H1 (cell line): ENCODE results near the gene SKAP1. TPM values are rescaled to one million over a fixed set of nuclear protein-coding genes. Genes with fewer than 3 reads are reported as not detected.

Experiments used
- CTCF ChIA-PET: fragments of 300-600 bp; sonication (Branson Sonifier 250); formaldehyde crosslinking; loops from one replicate; lab custom pipeline; 2021; ENCODE audit not compliant: partially characterized antibody; lab: Charles Lee
- POLR2A ChIA-PET: fragments of 300-600 bp; sonication (Branson Sonifier 250); formaldehyde crosslinking; loops from one replicate; lab custom pipeline; 2021; ENCODE audit warnings: inconsistent platforms; ENCODE audit not compliant: partially characterized antibody; lab: Charles Lee
- DNase-seq, 2 experiments: peaks; one replicate each; pipeline versions ENCODE4 v3.0.0 to v3.0.0-alpha.2; 2010 to 2022; ENCODE audit warnings: low spot score in 2 of 2, low read depth in 1 of 2, mixed read lengths in 1 of 2
- FAIRE-seq: peaks from 2 replicates; lab custom pipeline; 2011; peaks lifted over from hg19 to GRCh38; lab: Jason Lieb, UNC
- H2AFZ ChIP-seq: 2 replicates; pipeline ENCODE4 v1.8.1; 2012; ENCODE audit warnings: low read length, inconsistent platforms
- H2AK5ac ChIP-seq: 2 replicates; pipeline ENCODE4 v1.6.1; 2013; ENCODE audit warnings: low read depth, low read length
- H2BK120ac ChIP-seq: replicated peaks from 2 replicates; pipeline ENCODE3; 2013; ENCODE audit warnings: low read depth, low read length, inconsistent platforms
- H2BK12ac ChIP-seq: 2 replicates; pipeline ENCODE4 v1.6.1; 2013; ENCODE audit warnings: low read depth, low read length
- H2BK15ac ChIP-seq: 2 replicates; pipeline ENCODE4 v1.6.1; 2013; ENCODE audit warnings: low read length
- H2BK20ac ChIP-seq: 2 replicates; pipeline ENCODE4 v1.6.1; 2013; ENCODE audit warnings: low read length
- H2BK5ac ChIP-seq: 2 replicates; pipeline ENCODE4 v1.6.1; 2013; ENCODE audit warnings: low read depth, low read length
- H3K14ac ChIP-seq: 2 replicates; pipeline ENCODE4 v1.6.1; 2013; ENCODE audit warnings: inconsistent platforms; ENCODE audit not compliant: insufficient read length
- H3K18ac ChIP-seq: 2 replicates; pipeline ENCODE4 v1.6.1; 2013; ENCODE audit warnings: low read length; ENCODE audit errors: extremely low read depth
- H3K23ac ChIP-seq: 2 replicates; pipeline ENCODE4 v1.6.1; 2013; ENCODE audit warnings: inconsistent platforms; ENCODE audit not compliant: insufficient read length
- H3K23me2 ChIP-seq: 2 replicates; pipeline ENCODE4 v1.6.1; 2013; ENCODE audit warnings: low read depth, low read length
- H3K27ac ChIP-seq: 2 replicates; pipeline ENCODE4 v1.6.1; 2011; ENCODE audit warnings: low read depth, low read length, inconsistent platforms
- H3K27me3 ChIP-seq, 4 experiments: replicated peaks in 1 of 4; 1 replicate in 1 of 4; 2 replicates in 3 of 4; pipeline versions ENCODE4 v1.6.1 to v1.8.1; 2011 to 2013; ENCODE audit warnings: low read length in 3 of 4, mild to moderate bottlenecking in 3 of 4, inconsistent platforms in 2 of 4, mixed read lengths in 2 of 4, moderate library complexity in 1 of 4; ENCODE audit not compliant: control insufficient read depth in 3 of 4, insufficient read depth in 3 of 4; ENCODE audit errors: extremely low read depth in 1 of 4
- H3K36me3 ChIP-seq, 4 experiments: 2 replicates each; pipeline versions ENCODE4 v1.6.1 to v1.8.1; 2011 to 2013; ENCODE audit warnings: mild to moderate bottlenecking in 4 of 4, low read length in 3 of 4, moderate library complexity in 2 of 4, control low read depth in 1 of 4, inconsistent platforms in 1 of 4; ENCODE audit not compliant: insufficient read depth in 4 of 4, control insufficient read depth in 2 of 4
- H3K4ac ChIP-seq: replicated peaks from 2 replicates; pipeline ENCODE3; 2013; ENCODE audit warnings: low read length, low read depth, mixed read lengths, inconsistent platforms; ENCODE audit not compliant: insufficient read length
- H3K4me1 ChIP-seq, 4 experiments: replicated peaks in 1 of 4; 1 replicate in 1 of 4; 2 replicates in 3 of 4; pipeline versions ENCODE4 v1.6.1 to v1.8.1; 2011 to 2013; ENCODE audit warnings: low read length in 3 of 4, inconsistent platforms in 2 of 4, mixed read lengths in 1 of 4; ENCODE audit not compliant: insufficient read depth in 4 of 4, control insufficient read depth in 3 of 4
- H3K4me2 ChIP-seq, 2 experiments: 2 replicates each; pipeline versions ENCODE4 v1.6.1 to v1.8.1; 2011 to 2013; ENCODE audit warnings: low read depth in 2 of 2, low read length in 2 of 2, control low read depth in 1 of 2, inconsistent platforms in 1 of 2, mild to moderate bottlenecking in 1 of 2; ENCODE audit not compliant: insufficient read depth in 1 of 2
- H3K4me3 ChIP-seq, 4 experiments: fragments of 200-600, 300-600 bp in 1 of 4; sonication (generic), shearing (Covaris generic), sonication (Bioruptor Twin) in 1 of 4; 2 replicates each; pipeline versions ENCODE4 v1.5.1 to v1.8.1; 2011 to 2016; ENCODE audit warnings: low read length in 4 of 4, low read depth in 3 of 4, control low read depth in 2 of 4, inconsistent platforms in 2 of 4, mild to moderate bottlenecking in 2 of 4, mixed read lengths in 1 of 4, moderate library complexity in 1 of 4; ENCODE audit not compliant: insufficient read depth in 2 of 4; ENCODE audit errors: extremely low read depth in 1 of 4
- H3K56ac ChIP-seq: replicated peaks from 2 replicates; pipeline ENCODE3; 2013; ENCODE audit warnings: low read depth, mild to moderate bottlenecking, mixed read lengths, low read length, inconsistent platforms; ENCODE audit not compliant: insufficient read length
- H3K79me1 ChIP-seq: 2 replicates; pipeline ENCODE4 v1.6.1; 2013; ENCODE audit warnings: low read depth, low read length, control low read depth
- H3K79me2 ChIP-seq, 2 experiments: 2 replicates each; pipeline versions ENCODE4 v1.6.1 to v1.8.1; 2012 to 2013; ENCODE audit warnings: low read length in 2 of 2, mild to moderate bottlenecking in 2 of 2, inconsistent platforms in 1 of 2; ENCODE audit not compliant: insufficient read depth in 2 of 2, control insufficient read depth in 1 of 2
- H3K9ac ChIP-seq, 4 experiments: replicated peaks in 1 of 4; 1 replicate in 1 of 4; 2 replicates in 3 of 4; pipeline versions ENCODE4 v1.6.1 to v1.8.1; 2011 to 2013; ENCODE audit warnings: low read depth in 3 of 4, low read length in 3 of 4, control low read depth in 2 of 4, mild to moderate bottlenecking in 2 of 4, moderate library complexity in 2 of 4, inconsistent platforms in 1 of 4; ENCODE audit errors: extremely low read depth in 1 of 4
- H3K9me3 ChIP-seq, 2 experiments: 2 replicates each; pipeline versions ENCODE4 v1.6.1 to v1.8.1; 2012 to 2013; ENCODE audit warnings: mild to moderate bottlenecking in 2 of 2, moderate library complexity in 2 of 2, control low read depth in 1 of 2, inconsistent platforms in 1 of 2, low read depth in 1 of 2, low read length in 1 of 2, mixed read lengths in 1 of 2; ENCODE audit not compliant: insufficient read depth in 2 of 2
- H4K20me1 ChIP-seq, 2 experiments: replicated peaks in 1 of 2; 2 replicates each; pipeline versions ENCODE3 to v1.8.1; 2011 to 2013; ENCODE audit warnings: inconsistent platforms in 2 of 2, low read length in 2 of 2, mild to moderate bottlenecking in 1 of 2; ENCODE audit not compliant: insufficient read depth in 2 of 2, control insufficient read depth in 1 of 2
- H4K5ac ChIP-seq: 2 replicates; pipeline ENCODE4 v1.6.1; 2013; ENCODE audit warnings: low read length, low read depth, mixed read lengths, inconsistent platforms; ENCODE audit not compliant: insufficient read length
- H4K8ac ChIP-seq: 2 replicates; pipeline ENCODE4 v1.8.0; 2013; ENCODE audit warnings: mild to moderate bottlenecking, moderate library complexity, low read length, inconsistent platforms; ENCODE audit not compliant: insufficient read depth; ENCODE audit errors: extremely low read depth
- H4K91ac ChIP-seq: replicated peaks from 2 replicates; pipeline ENCODE3; 2013; ENCODE audit warnings: low read length, mixed read lengths, inconsistent platforms; ENCODE audit not compliant: insufficient read length
- CBX5 ChIP-seq: fragments of 300-800, 300-1000 bp; sonication (generic); IDR thresholded peaks from 2 replicates; pipeline ENCODE4 v1.7.1; 2016; ENCODE audit warnings: antibody characterized with exemption, low read length, low read depth
- EP300 ChIP-seq, 2 experiments: IDR thresholded peaks; 1 replicate in 1 of 2; 2 replicates in 1 of 2; pipeline ENCODE4 v1.6.1; 2011 to 2012; ENCODE audit warnings: low read depth in 2 of 2, low read length in 2 of 2, mild to moderate bottlenecking in 2 of 2, borderline replicate concordance in 1 of 2, inconsistent platforms in 1 of 2, moderate library complexity in 1 of 2
- GABPA ChIP-seq: IDR thresholded peaks from 2 replicates; pipeline ENCODE4 v1.6.1; 2011; ENCODE audit warnings: mild to moderate bottlenecking, low read length, moderate library complexity, borderline replicate concordance; ENCODE audit not compliant: insufficient read depth
- GTF2F1 ChIP-seq: IDR thresholded peaks from 2 replicates; pipeline ENCODE4 v1.6.1; 2012; ENCODE audit warnings: low read depth, low read length, improper control_type of control experiment, borderline replicate concordance
- HDAC6 ChIP-seq: IDR thresholded peaks from one replicate; pipeline ENCODE4 v1.7.1; 2012; ENCODE audit warnings: low read depth, mild to moderate bottlenecking, inconsistent platforms, low read length, moderate library complexity
- KDM4A ChIP-seq: IDR thresholded peaks from one replicate; pipeline ENCODE4 v1.7.1; 2012; ENCODE audit warnings: low read depth, mild to moderate bottlenecking, moderate library complexity, low read length, inconsistent platforms; ENCODE audit not compliant: severe bottlenecking
- MAFK ChIP-seq: IDR thresholded peaks from 2 replicates; pipeline ENCODE4 v1.6.1; 2012; ENCODE audit warnings: low read depth, mild to moderate bottlenecking, improper control_type of control experiment, low read length
- POLR2A ChIP-seq, 2 experiments: IDR thresholded peaks; 1 replicate in 1 of 2; 2 replicates in 1 of 2; pipeline ENCODE4 v1.6.1; 2011; ENCODE audit warnings: low read depth in 2 of 2, low read length in 2 of 2, mild to moderate bottlenecking in 2 of 2; ENCODE audit errors: control extremely low read depth in 1 of 2
- RAD21 ChIP-seq, 2 experiments: IDR thresholded peaks in 1 of 2; conservative IDR thresholded peaks in 1 of 2; 2 replicates each; pipeline ENCODE4 v1.6.1; 2011; ENCODE audit warnings: low read depth in 2 of 2, low read length in 2 of 2, improper control_type of control experiment in 1 of 2, inconsistent platforms in 1 of 2, mild to moderate bottlenecking in 1 of 2, moderate library complexity in 1 of 2
- SIX5 ChIP-seq: IDR thresholded peaks from 2 replicates; pipeline ENCODE4 v1.6.1; 2011; ENCODE audit warnings: mild to moderate bottlenecking, low read depth, low read length
- SP2 ChIP-seq: IDR thresholded peaks from 2 replicates; pipeline ENCODE4 v1.6.1; 2012; ENCODE audit warnings: mild to moderate bottlenecking, low read length, inconsistent platforms
- TAF1 ChIP-seq: IDR thresholded peaks from 2 replicates; pipeline ENCODE4 v1.6.1; 2011; ENCODE audit warnings: mild to moderate bottlenecking, low read depth, low read length
- TEAD4 ChIP-seq: IDR thresholded peaks from 2 replicates; pipeline ENCODE4 v1.6.1; 2012; ENCODE audit warnings: low read depth, low read length, inconsistent platforms, mixed read lengths
- WGBS, 2 experiments: shearing (Covaris generic) in 1 of 2; methylation state at CpG; one replicate each; pipeline versions ENCODE4 v1.1.6 to v1.1.7; 2013 to 2015; ENCODE audit warnings: low lambda C conversion rate in 2 of 2, mixed read lengths in 2 of 2, inconsistent platforms in 1 of 2, low coverage in 1 of 2, missing lambda C conversion rate in 1 of 2; ENCODE audit not compliant: insufficient replicate concordance in 2 of 2, insufficient coverage in 1 of 2, insufficient read length in 1 of 2; ENCODE audit errors: extremely low coverage in 1 of 2, missing lambda C conversion rate in 1 of 2; 5-methylcytosine and 5-hydroxymethylcytosine counted together
- polyA plus RNA-seq, 7 experiments: library from polyadenylated mRNA; depleted of rRNA in 3 of 7; stranded (reverse) in 5 of 7; unstranded in 2 of 7; fragments of >200 nt in 5 of 7; fragments of 200-250 nt in 2 of 7; gene quantifications; 1 replicate in 5 of 7; 2 replicates in 1 of 7; 4 replicates in 1 of 7; pipeline versions ENCODE4 v1.2.1 to v1.2.3, GENCODE V29; 2011 to 2013; ENCODE audit warnings: missing spikeins in 2 of 7, mixed read lengths in 2 of 7
- total RNA-seq: library from RNA; stranded (reverse); fragmentation: NEBNext Ultra II Directional; extraction: Animal tissue kit (Norgen Biotek cat#: 25700); gene quantifications from 2 replicates; pipeline ENCODE4 v1.2.1, GENCODE V29; 2021

Gene SKAP1
- total and polyA plus RNA-seq, 2 of the 8 experiments (the other 6 are each of a cell fraction or from before 2014, with no cell fraction given), result not detected

DNA sequence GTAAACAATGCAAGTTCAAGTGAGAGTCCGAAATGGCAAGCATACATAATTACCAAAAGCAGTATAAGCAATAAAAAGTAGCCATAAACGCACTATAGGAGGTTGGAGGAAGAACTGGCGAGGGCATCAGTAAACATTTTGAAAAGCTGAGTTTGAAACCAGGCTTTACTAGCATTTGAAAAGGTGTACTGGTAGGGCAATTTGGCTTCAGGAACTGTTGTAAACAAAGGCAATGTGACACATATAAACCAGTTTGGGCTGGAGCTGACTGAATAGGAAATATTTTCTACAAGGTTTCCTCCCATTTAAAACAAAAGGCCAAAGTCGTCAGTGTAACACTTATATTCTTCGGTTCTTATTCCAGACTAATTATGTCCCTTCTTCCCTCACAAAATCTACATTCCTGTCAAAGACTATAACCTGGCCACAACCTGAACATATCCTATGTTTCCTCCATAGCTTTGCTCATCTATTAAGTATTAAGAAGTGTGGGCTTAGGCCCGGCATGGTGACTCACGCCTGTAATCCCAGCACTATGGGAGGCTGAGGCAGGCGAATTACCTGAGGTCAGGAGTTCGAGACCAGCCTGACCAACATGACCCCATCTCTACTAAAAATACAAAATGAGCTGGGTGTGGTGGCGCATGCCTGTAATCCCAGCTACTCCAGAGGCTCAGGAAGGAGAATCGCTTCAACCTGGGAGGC lies 336.5 kb downstream of the SKAP1 start:
- H4K5ac ChIP-seq, result no peak overlapping the region
- peaks cover 7% of the 10 kb centered on the region for H3K79me1 ChIP-seq
- no peaks in the 10 kb centered on the region for H3K23me2 ChIP-seq
- H3K4me2 ChIP-seq, result no peak overlapping the region
- no peak overlapping the region for H2BK12ac ChIP-seq
- WGBS, 2 experiments, result 94% methylated on average over 11 of the region's 11 CpGs; no CpG with 5 or more reads in 1 of the 2 experiments
- no peak overlapping the region for H4K91ac ChIP-seq
- no peak overlapping the region for H2AK5ac ChIP-seq
- no peaks in the 10 kb centered on the region for H3K4me1 ChIP-seq
- H3K27ac ChIP-seq, result no peak overlapping the region
- CTCF ChIA-PET, result interaction anchor here (0.6 to 3.0 kb wide), 7 partner anchors 13 to 517 kb away, joined by 3 to 13 read pairs (median 3); no protein-coding TSS in a partner anchor
- peaks cover 10 to 97% of the 10 kb centered on the region in 2 experiments for H3K79me2 ChIP-seq
- H3K9ac ChIP-seq, result no peak overlapping the region
- H3K9me3 ChIP-seq, result no peaks in the 10 kb centered on the region
- H2BK15ac ChIP-seq, result no peak overlapping the region
- H3K36me3 ChIP-seq, result peaks cover 0 to 12% (median 2%) of the 10 kb centered on the region in 4 experiments; a peak in 3 of 8 replicates
- H3K18ac ChIP-seq, result no peak overlapping the region
- H2BK20ac ChIP-seq, result no peak overlapping the region
- DNase-seq (no peak), FAIRE-seq (no peak)
- no peak overlapping the region for H2BK120ac ChIP-seq
- no peak overlapping the region for H3K4me3 ChIP-seq
- no peak overlapping the region for H3K4ac ChIP-seq
- H3K27me3 ChIP-seq, result no peaks in the 10 kb centered on the region
- H2BK5ac ChIP-seq, result no peak overlapping the region
- no peak overlapping the region for H3K14ac ChIP-seq
- H3K56ac ChIP-seq, result no peak overlapping the region
- peaks cover 12 to 13% of the 10 kb centered on the region in 2 experiments for H4K20me1 ChIP-seq
- H3K23ac ChIP-seq, result no peak overlapping the region
- H4K8ac ChIP-seq, result no peak overlapping the region
- no peak overlapping the region for H2AFZ ChIP-seq
- POLR2A ChIA-PET, result interaction anchor here (0.6 to 10.9 kb wide), 6 partner anchors 9 to 38 kb away, joined by 3 to 112 read pairs (median 4); no protein-coding TSS in a partner anchor
- TF ChIP-seq SP2, result no peak
- no peak for TF ChIP-seq MAFK
- TF ChIP-seq GABPA, result no peak
- TF ChIP-seq POLR2A (IDR thresholded peaks at IDR 0.05; ENCODE audit: control extremely low read depth in 1 of 2, low read depth in 2 of 2, low read length in 2 of 2), result no peak
- no peak for TF ChIP-seq SIX5
- no peak for TF ChIP-seq RAD21 (IDR thresholded peaks at IDR 0.05 in 1 of 2, conservative IDR thresholded peaks at IDR 0.05 in 1 of 2; ENCODE audit: low read depth in 2 of 2, low read length in 2 of 2)
- TF ChIP-seq TAF1, result no peak
- no peak for TF ChIP-seq KDM4A
- no peak for TF ChIP-seq TEAD4
- no peak for TF ChIP-seq GTF2F1
- no peak for TF ChIP-seq HDAC6
- no peak for TF ChIP-seq EP300 (IDR thresholded peaks at IDR 0.05; ENCODE audit: borderline replicate concordance in 1 of 2, low read depth in 2 of 2, low read length in 2 of 2)
- no peak for TF ChIP-seq CBX5
